ENCODE results near the gene AK3. TPM values are rescaled to one million over a fixed set of nuclear protein-coding genes. Genes with fewer than 3 reads are reported as not detected.

AK3 gene
- total and polyA plus RNA-seq, 2 donors (not counting 3 experiments of a cell fraction or from before 2014, with no cell fraction given): 20.6 to 42.3 TPM

DNA sequence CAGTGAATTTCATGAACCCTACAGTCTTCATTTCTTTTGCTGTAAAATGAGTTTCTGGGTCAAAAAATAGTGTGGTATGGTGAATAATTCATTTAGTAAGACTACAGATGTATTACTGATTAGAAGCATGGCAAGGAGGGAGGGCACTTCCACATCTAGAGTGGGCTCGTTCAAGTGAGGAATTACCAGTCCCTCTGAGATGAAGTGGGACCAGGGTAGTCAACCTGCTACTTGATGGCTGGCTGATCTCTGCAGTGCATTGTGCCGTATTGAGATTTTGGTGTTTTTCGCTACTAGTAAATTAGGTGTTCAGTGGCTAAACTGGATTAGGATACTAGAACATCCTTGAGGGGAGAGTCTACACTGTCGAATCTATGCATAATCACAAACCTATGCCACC is 50.9 kb downstream of the AK3 start:
- Histone ChIP-seq H3K9me3 (replicated peaks; ENCODE audit: control insufficient read depth, insufficient read depth, low read length) (no peaks in the 10 kb centered on the region), H3K36me3 (ENCODE audit: control insufficient read depth in 2 of 2, extremely low read depth in 1 of 2, insufficient read depth in 2 of 2, low read length in 2 of 2) (no peaks in the 10 kb centered on the region), H4K20me1 (replicated peaks; ENCODE audit: control insufficient read depth, extremely low read depth, insufficient read depth, low read length) (no peaks in the 10 kb centered on the region), H3K4me1 (ENCODE audit: control insufficient read depth, extremely low read depth, insufficient read depth, low read length) (no peaks in the 10 kb centered on the region), H2AFZ (ENCODE audit: low read depth, low read length) (no peak overlapping the region), H3K9ac (replicated peaks; ENCODE audit: extremely low read depth, insufficient read depth, low read length) (no peak overlapping the region), H3K4me3 (replicated peaks in 1 of 3; ENCODE audit: insufficient read depth in 1 of 3, low read depth in 1 of 3, low read length in 3 of 3) (no peak overlapping the region), H3K9me1 (replicated peaks; ENCODE audit: control insufficient read depth, extremely low read depth, insufficient read depth, low read length) (no peaks in the 10 kb centered on the region), H3K4me2 (ENCODE audit: insufficient read depth, low read length) (no peak overlapping the region), H3K79me2 (ENCODE audit: control insufficient read depth, insufficient read depth, low read length) (peaks cover 2% of the 10 kb centered on the region), H3K27me3 (ENCODE audit: control insufficient read depth in 2 of 2, insufficient read depth in 2 of 2, low read length in 2 of 2) (no peaks in the 10 kb centered on the region), H3K27ac (ENCODE audit: insufficient read depth, low read depth, low read length) (no peak overlapping the region)
- no peak for TF ChIP-seq EZH2 (IDR thresholded peaks at IDR 0.05; ENCODE audit: borderline replicate concordance, low read depth, low read length, severe bottlenecking)
- no peak for TF ChIP-seq POLR2AphosphoS5 (IDR thresholded peaks at IDR 0.05; ENCODE audit: insufficient read depth, low read depth, low read length)
- no peak for TF ChIP-seq MYC (IDR thresholded peaks at IDR 0.05; ENCODE audit: low read depth, low read length)
- TF ChIP-seq, protein P1, sequence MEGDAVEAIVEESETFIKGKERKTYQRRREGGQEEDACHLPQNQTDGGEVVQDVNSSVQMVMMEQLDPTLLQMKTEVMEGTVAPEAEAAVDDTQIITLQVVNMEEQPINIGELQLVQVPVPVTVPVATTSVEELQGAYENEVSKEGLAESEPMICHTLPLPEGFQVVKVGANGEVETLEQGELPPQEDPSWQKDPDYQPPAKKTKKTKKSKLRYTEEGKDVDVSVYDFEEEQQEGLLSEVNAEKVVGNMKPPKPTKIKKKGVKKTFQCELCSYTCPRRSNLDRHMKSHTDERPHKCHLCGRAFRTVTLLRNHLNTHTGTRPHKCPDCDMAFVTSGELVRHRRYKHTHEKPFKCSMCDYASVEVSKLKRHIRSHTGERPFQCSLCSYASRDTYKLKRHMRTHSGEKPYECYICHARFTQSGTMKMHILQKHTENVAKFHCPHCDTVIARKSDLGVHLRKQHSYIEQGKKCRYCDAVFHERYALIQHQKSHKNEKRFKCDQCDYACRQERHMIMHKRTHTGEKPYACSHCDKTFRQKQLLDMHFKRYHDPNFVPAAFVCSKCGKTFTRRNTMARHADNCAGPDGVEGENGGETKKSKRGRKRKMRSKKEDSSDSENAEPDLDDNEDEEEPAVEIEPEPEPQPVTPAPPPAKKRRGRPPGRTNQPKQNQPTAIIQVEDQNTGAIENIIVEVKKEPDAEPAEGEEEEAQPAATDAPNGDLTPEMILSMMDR (IDR thresholded peaks at IDR 0.05; ENCODE audit: extremely low read depth in 1 of 2, insufficient read depth in 1 of 2, low read depth in 1 of 2, low read length in 2 of 2): no peak
- no peak for TF ChIP-seq GATA2 (IDR thresholded peaks at IDR 0.05; ENCODE audit: insufficient read depth, insufficient read length, low read depth, low read length)
- no peak for TF ChIP-seq FOS (IDR thresholded peaks at IDR 0.05; ENCODE audit: borderline replicate concordance, insufficient read depth, low read length)
- TF ChIP-seq POLR2A (IDR thresholded peaks at IDR 0.05; ENCODE audit: low read depth, low read length): no peak
- TF ChIP-seq, protein P2, sequence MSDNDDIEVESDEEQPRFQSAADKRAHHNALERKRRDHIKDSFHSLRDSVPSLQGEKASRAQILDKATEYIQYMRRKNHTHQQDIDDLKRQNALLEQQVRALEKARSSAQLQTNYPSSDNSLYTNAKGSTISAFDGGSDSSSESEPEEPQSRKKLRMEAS (IDR thresholded peaks at IDR 0.05; ENCODE audit: insufficient read depth, insufficient read length): no peak
- TF ChIP-seq JUN (IDR thresholded peaks at IDR 0.05; ENCODE audit: borderline replicate concordance, insufficient read depth, insufficient read length, low read depth): no peak
- ChIA-PET CTCF (no interaction called here), POLR2A (no interaction called here)
- intact Hi-C loops (cut with micrococcal nuclease): no loop called here
- no TSS peak for BruUV-seq (replicated peaks)
- FAIRE-seq (no peak), DNase-seq (ENCODE audit: low read depth, low spot score) (no peak)
- dilution Hi-C loops (cut with MboI; ENCODE audit: extremely low pct_ligation_motif_present, low sequenced_read_pairs): no loop called here
